ENCODE data around the gene TMEM213. TPM values are rescaled to one million over a fixed set of nuclear protein-coding genes. Genes with fewer than 3 reads are reported as not detected.

TMEM213 gene
- total and polyA plus RNA-seq, 10 of the 15 experiments (the other 5 are each of a cell fraction or from before 2014, with no cell fraction given): not detected

GRCh38 chr7:138825049-138825721 lies 27.4 kb downstream of the TMEM213 start:
- Histone ChIP-seq H3K4me3 (no peak overlapping the region), H3K9ac (ENCODE audit: control insufficient read depth, insufficient read depth, low read length) (no peak overlapping the region), H3K79me2 (ENCODE audit: control insufficient read depth, insufficient read depth, low read length) (no peaks in the 10 kb centered on the region), H3K9me3 (replicated peaks; ENCODE audit: control insufficient read depth, insufficient read depth, low read length) (no peaks in the 10 kb centered on the region), H3K27ac (ENCODE audit: control insufficient read depth, insufficient read depth) (no peak overlapping the region), H3K27me3 (replicated peaks in 1 of 2; ENCODE audit: control insufficient read depth in 2 of 2, insufficient read depth in 2 of 2, low read length in 1 of 2) (no peaks in the 10 kb centered on the region), H3K36me3 (ENCODE audit: control insufficient read depth in 2 of 2, insufficient read depth in 2 of 2, low read length in 1 of 2) (no peaks in the 10 kb centered on the region), H2AFZ (ENCODE audit: control insufficient read depth, low read depth, low read length) (no peak overlapping the region), H3K4me2 (ENCODE audit: control insufficient read depth, insufficient read depth) (no peak overlapping the region), H4K20me1 (ENCODE audit: control insufficient read depth, insufficient read depth) (no peaks in the 10 kb centered on the region), H3K4me1 (ENCODE audit: control insufficient read depth, insufficient read depth, low read length) (no peaks in the 10 kb centered on the region)
- ChIA-PET CTCF (no interaction called here), POLR2A (no interaction called here), RAD21 (ENCODE audit: unreplicated experiment) (no interaction called here), SMC1A (ENCODE audit: uncharacterized antibody, unreplicated experiment) (no interaction called here)
- TF ChIP-seq CBFB (IDR thresholded peaks at IDR 0.05; ENCODE audit: low read depth): no peak
- FAIRE-seq (no peak), DNase-seq (ENCODE audit: low read depth, low spot score) (no peak), ATAC-seq (no peak)
- intact Hi-C loops (cut with micrococcal nuclease; ENCODE audit: unreplicated experiment) (no loop called here), in situ Hi-C loops (cut with MboI) (no loop called here)
- BruUV-seq (replicated peaks): no TSS peak
- WGBS (ENCODE audit: insufficient coverage, insufficient replicate concordance, low lambda C conversion rate, missing lambda C conversion rate): 52% methylated on average over 11 of the region's 11 CpGs

DNA sequence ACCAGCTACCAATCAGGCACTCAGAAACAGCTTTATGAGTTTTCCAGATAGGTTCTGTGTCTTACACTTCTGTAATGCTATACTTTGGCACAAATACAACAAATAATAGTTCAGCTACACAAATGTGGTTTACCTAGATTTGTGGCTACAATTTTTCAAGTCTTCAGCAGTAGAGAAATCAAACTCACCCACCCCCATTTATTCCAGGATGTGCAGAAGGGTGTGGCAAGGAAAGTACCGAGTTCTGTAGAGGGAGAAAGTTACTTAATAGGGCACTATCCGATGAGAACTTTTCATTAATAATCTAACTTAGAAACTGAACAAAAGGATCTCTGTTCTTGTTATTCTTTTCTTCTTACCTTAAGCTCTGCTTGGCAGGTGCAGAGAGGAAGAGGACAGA lies 30.5 kb downstream of the TMEM213 start:
- RAD21 ChIA-PET (ENCODE audit: unreplicated experiment): no interaction called here
- TF ChIP-seq, protein P1, sequence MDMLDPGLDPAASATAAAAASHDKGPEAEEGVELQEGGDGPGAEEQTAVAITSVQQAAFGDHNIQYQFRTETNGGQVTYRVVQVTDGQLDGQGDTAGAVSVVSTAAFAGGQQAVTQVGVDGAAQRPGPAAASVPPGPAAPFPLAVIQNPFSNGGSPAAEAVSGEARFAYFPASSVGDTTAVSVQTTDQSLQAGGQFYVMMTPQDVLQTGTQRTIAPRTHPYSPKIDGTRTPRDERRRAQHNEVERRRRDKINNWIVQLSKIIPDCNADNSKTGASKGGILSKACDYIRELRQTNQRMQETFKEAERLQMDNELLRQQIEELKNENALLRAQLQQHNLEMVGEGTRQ (IDR thresholded peaks at IDR 0.05; ENCODE audit: borderline replicate concordance, low read depth, low read length): no peak
- no peak for TF ChIP-seq HDAC2 (IDR thresholded peaks at IDR 0.05)
- TF ChIP-seq CHD1 (IDR thresholded peaks at IDR 0.05; ENCODE audit: low read depth, low read length): no peak
- no peak for TF ChIP-seq NR2F1 (conservative IDR thresholded peaks at IDR 0.05)
- TF ChIP-seq, protein P2, sequence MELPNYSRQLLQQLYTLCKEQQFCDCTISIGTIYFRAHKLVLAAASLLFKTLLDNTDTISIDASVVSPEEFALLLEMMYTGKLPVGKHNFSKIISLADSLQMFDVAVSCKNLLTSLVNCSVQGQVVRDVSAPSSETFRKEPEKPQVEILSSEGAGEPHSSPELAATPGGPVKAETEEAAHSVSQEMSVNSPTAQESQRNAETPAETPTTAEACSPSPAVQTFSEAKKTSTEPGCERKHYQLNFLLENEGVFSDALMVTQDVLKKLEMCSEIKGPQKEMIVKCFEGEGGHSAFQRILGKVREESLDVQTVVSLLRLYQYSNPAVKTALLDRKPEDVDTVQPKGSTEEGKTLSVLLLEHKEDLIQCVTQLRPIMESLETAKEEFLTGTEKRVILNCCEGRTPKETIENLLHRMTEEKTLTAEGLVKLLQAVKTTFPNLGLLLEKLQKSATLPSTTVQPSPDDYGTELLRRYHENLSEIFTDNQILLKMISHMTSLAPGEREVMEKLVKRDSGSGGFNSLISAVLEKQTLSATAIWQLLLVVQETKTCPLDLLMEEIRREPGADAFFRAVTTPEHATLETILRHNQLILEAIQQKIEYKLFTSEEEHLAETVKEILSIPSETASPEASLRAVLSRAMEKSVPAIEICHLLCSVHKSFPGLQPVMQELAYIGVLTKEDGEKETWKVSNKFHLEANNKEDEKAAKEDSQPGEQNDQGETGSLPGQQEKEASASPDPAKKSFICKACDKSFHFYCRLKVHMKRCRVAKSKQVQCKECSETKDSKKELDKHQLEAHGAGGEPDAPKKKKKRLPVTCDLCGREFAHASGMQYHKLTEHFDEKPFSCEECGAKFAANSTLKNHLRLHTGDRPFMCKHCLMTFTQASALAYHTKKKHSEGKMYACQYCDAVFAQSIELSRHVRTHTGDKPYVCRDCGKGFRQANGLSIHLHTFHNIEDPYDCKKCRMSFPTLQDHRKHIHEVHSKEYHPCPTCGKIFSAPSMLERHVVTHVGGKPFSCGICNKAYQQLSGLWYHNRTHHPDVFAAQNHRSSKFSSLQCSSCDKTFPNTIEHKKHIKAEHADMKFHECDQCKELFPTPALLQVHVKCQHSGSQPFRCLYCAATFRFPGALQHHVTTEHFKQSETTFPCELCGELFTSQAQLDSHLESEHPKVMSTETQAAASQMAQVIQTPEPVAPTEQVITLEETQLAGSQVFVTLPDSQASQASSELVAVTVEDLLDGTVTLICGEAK (IDR thresholded peaks at IDR 0.05; ENCODE audit: borderline replicate concordance): no peak
- TF ChIP-seq EP300 (IDR thresholded peaks at IDR 0.05; ENCODE audit: borderline replicate concordance in 1 of 2, control insufficient read depth in 1 of 2, low read depth in 2 of 2, low read length in 2 of 2): no peak
- no peak for TF ChIP-seq CHD4 (IDR thresholded peaks at IDR 0.05)
- TF ChIP-seq JUND (IDR thresholded peaks at IDR 0.05; ENCODE audit: low read depth, low read length): no peak
- no peak for TF ChIP-seq HDAC6 (IDR thresholded peaks at IDR 0.05; ENCODE audit: unreplicated experiment)
- TF ChIP-seq, protein P3, sequence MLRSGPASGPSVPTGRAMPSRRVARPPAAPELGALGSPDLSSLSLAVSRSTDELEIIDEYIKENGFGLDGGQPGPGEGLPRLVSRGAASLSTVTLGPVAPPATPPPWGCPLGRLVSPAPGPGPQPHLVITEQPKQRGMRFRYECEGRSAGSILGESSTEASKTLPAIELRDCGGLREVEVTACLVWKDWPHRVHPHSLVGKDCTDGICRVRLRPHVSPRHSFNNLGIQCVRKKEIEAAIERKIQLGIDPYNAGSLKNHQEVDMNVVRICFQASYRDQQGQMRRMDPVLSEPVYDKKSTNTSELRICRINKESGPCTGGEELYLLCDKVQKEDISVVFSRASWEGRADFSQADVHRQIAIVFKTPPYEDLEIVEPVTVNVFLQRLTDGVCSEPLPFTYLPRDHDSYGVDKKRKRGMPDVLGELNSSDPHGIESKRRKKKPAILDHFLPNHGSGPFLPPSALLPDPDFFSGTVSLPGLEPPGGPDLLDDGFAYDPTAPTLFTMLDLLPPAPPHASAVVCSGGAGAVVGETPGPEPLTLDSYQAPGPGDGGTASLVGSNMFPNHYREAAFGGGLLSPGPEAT (IDR thresholded peaks at IDR 0.05; ENCODE audit: low read depth): no peak

More for the DNA sequence above, 30.5 kb downstream of the TMEM213 start:
- 56% methylated on average over 2 of the region's 2 CpGs for WGBS (ENCODE audit: insufficient coverage, insufficient replicate concordance, low lambda C conversion rate, missing lambda C conversion rate)
- FAIRE-seq (no peak), ATAC-seq (no peak), DNase-seq (ENCODE audit: low read depth, low spot score) (no peak)
- H3K4me1 ChIP-seq (ENCODE audit: control insufficient read depth, insufficient read depth, low read length): no peaks in the 10 kb centered on the region
- no peaks in the 10 kb centered on the region for H4K20me1 ChIP-seq (ENCODE audit: control insufficient read depth, insufficient read depth)
- H3K9ac ChIP-seq (ENCODE audit: control insufficient read depth, insufficient read depth, low read length): no peak overlapping the region
- H3K79me2 ChIP-seq (ENCODE audit: control insufficient read depth, insufficient read depth, low read length): no peaks in the 10 kb centered on the region
- no TSS peak for BruUV-seq (replicated peaks)
- ChIA-PET SMC1A (ENCODE audit: uncharacterized antibody, unreplicated experiment) (no interaction called here), CTCF (interaction anchor here (1.8 kb wide), 1 partner anchor 90 kb away, joined by 3 read pairs; no protein-coding TSS in a partner anchor), POLR2A (no interaction called here)
- no peaks in the 10 kb centered on the region for H3K27me3 ChIP-seq (replicated peaks in 1 of 2; ENCODE audit: control insufficient read depth in 2 of 2, insufficient read depth in 2 of 2, low read length in 1 of 2)
- H3K4me2 ChIP-seq (ENCODE audit: control insufficient read depth, insufficient read depth): no peak overlapping the region
- no peaks in the 10 kb centered on the region for H3K36me3 ChIP-seq (ENCODE audit: control insufficient read depth in 2 of 2, insufficient read depth in 2 of 2, low read length in 1 of 2)
- in situ Hi-C loops (cut with MboI) (no loop called here), intact Hi-C loops (cut with micrococcal nuclease; ENCODE audit: unreplicated experiment) (no loop called here)
- H3K4me3 ChIP-seq: no peak overlapping the region
- H2AFZ ChIP-seq (ENCODE audit: control insufficient read depth, low read depth, low read length): no peak overlapping the region
- H3K9me3 ChIP-seq (replicated peaks; ENCODE audit: control insufficient read depth, insufficient read depth, low read length): no peaks in the 10 kb centered on the region
- H3K27ac ChIP-seq (ENCODE audit: control insufficient read depth, insufficient read depth): no peak overlapping the region
